ENCODE results near the gene HS3ST4. TPM values are rescaled to one million over a fixed set of nuclear protein-coding genes. Genes with fewer than 3 reads are reported as not detected.

HS3ST4 gene
- total and polyA plus RNA-seq, 11 donors = not detected

GRCh38 chr16:25707553-25707952, 15.8 kb downstream of the HS3ST4 start:
- H3K4me3 ChIP-seq = no peak overlapping the region
- no peaks in the 10 kb centered on the region for H3K4me1 ChIP-seq
- no peak overlapping the region for H3K27ac ChIP-seq
- WGBS, 4 donors = 68 to 78% (median 76%) methylated on average over 1 of the region's 1 CpG
- ATAC-seq = no peak
- intact Hi-C loops (cut with DNase I) = no loop called here
- H3K27me3 ChIP-seq = peaks cover 0 to 55% (median 0%) of the 10 kb centered on the region in 9 donors
- no peak for DNase-seq
- no peaks in the 10 kb centered on the region for H3K36me3 ChIP-seq
- TF ChIP-seq POLR2A (IDR thresholded peaks at IDR 0.05) (no peak), CTCF (IDR thresholded peaks at IDR 0.05) (no peak)
- peaks cover 0 to 10% (median 0%) of the 10 kb centered on the region in 12 donors for H3K9me3 ChIP-seq

- intact Hi-C loops (cut with DNase I) = no loop called here
- H3K4me3 ChIP-seq = no peak overlapping the region
- DNase-seq = no peak
- H3K27ac ChIP-seq = no peak overlapping the region
- no peaks in the 10 kb centered on the region for H3K4me1 ChIP-seq
- TF ChIP-seq CTCF (IDR thresholded peaks at IDR 0.05) = peak in 1 of 12 donors; percentile 14
- no peak for TF ChIP-seq POLR2A (IDR thresholded peaks at IDR 0.05)
- no peaks in the 10 kb centered on the region for H3K36me3 ChIP-seq
- H3K27me3 ChIP-seq = peaks cover 0 to 51% (median 0%) of the 10 kb centered on the region in 9 donors
- 37 to 42% (median 40%) methylated on average over 3 of the region's 3 CpGs for WGBS, 4 donors
- peaks cover 0 to 10% (median 0%) of the 10 kb centered on the region in 12 donors for H3K9me3 ChIP-seq
- ATAC-seq = no peak
Observed at GRCh38 chr16:25707982-25708583, 16.3 kb downstream of the HS3ST4 start.

- DNase-seq (no peak), ATAC-seq (no peak)
- peaks cover 0 to 10% (median 0%) of the 10 kb centered on the region in 12 donors for H3K9me3 ChIP-seq
- H3K36me3 ChIP-seq = no peaks in the 10 kb centered on the region
- 10 to 24% (median 18%) methylated on average over 7 of the region's 7 CpGs for WGBS, 4 donors
- H3K27ac ChIP-seq = no peak overlapping the region
- no peaks in the 10 kb centered on the region for H3K4me1 ChIP-seq
- TF ChIP-seq POLR2A (IDR thresholded peaks at IDR 0.05) (no peak), CTCF (IDR thresholded peaks at IDR 0.05) (no peak)
- no peak overlapping the region for H3K4me3 ChIP-seq
- intact Hi-C loops (cut with DNase I) = no loop called here
- H3K27me3 ChIP-seq = peaks cover 0 to 40% (median 0%) of the 10 kb centered on the region in 9 donors
Observed at GRCh38 chr16:25709213-25709612, 17.5 kb downstream of the HS3ST4 start.

- Histone ChIP-seq H3K4me3 (no peak overlapping the region), H3K27me3 (peaks cover 0 to 23% (median 0%) of the 10 kb centered on the region in 9 donors), H3K27ac (no peak overlapping the region), H3K4me1 (no peaks in the 10 kb centered on the region), H3K36me3 (no peaks in the 10 kb centered on the region), H3K9me3 (no peaks in the 10 kb centered on the region)
- ATAC-seq (no peak), DNase-seq (no peak)
- intact Hi-C loops (cut with DNase I) = no loop called here
- TF ChIP-seq POLR2A (IDR thresholded peaks at IDR 0.05) = no peak
- no peak for TF ChIP-seq CTCF (IDR thresholded peaks at IDR 0.05)
- WGBS, 4 donors = 72 to 76% (median 73%) methylated on average over 13 of the region's 13 CpGs
Observed at GRCh38 chr16:25713785-25714570, 22.2 kb downstream of the HS3ST4 start.
